HG02981 (cell line): ENCODE data around the gene TRIM8.

Experiments
- ATAC-seq: cut with Tn5 transposase; IDR thresholded peaks from one replicate; pipeline ENCODE4 v1.9.1; 2021; ENCODE audit warnings: mild to moderate bottlenecking, moderate library complexity; ENCODE audit not compliant: unreplicated experiment

Gene TRIM8

GRCh38 chr10:102644066-102644645 is at the start of gene TRIM8:
TSS of gene TRIM8 (plus strand) at chr10:102644479. CDS start at chr10:102644618, 139 bp downstream.
- no peak for ATAC-seq

- ATAC-seq, result no peak
Observed at GRCh38 chr10:102595293-102595692, 49.0 kb upstream of the TRIM8 start.

GRCh38 chr10:102595897-102596296 is 48.4 kb upstream of the TRIM8 start:
- ATAC-seq, result no peak

- ATAC-seq, result no peak
Observed at GRCh38 chr10:102596506-102596971, 47.7 kb upstream of the TRIM8 start.

- ATAC-seq, result no peak
Observed at GRCh38 chr10:102597131-102597991, 46.9 kb upstream of the TRIM8 start.

GRCh38 chr10:102598243-102598642 is 46.0 kb upstream of the TRIM8 start:
- no peak for ATAC-seq

GRCh38 chr10:102599565-102600327 is 44.5 kb upstream of the TRIM8 start:
- ATAC-seq, result no peak

GRCh38 chr10:102600816-102601215 is 43.5 kb upstream of the TRIM8 start:
- no peak for ATAC-seq

- no peak for ATAC-seq
Observed at GRCh38 chr10:102601639-102602038, 42.6 kb upstream of the TRIM8 start.

- no peak for ATAC-seq
Observed at GRCh38 chr10:102602272-102603045, 41.8 kb upstream of the TRIM8 start.

GRCh38 chr10:102603946-102604345 is 40.3 kb upstream of the TRIM8 start:
- ATAC-seq, result no peak

- ATAC-seq, result no peak
Observed at GRCh38 chr10:102604439-102604841, 39.8 kb upstream of the TRIM8 start.

GRCh38 chr10:102605712-102606111 is 38.6 kb upstream of the TRIM8 start:
- ATAC-seq, result no peak

GRCh38 chr10:102608487-102608886 is 35.8 kb upstream of the TRIM8 start:
- no peak for ATAC-seq

GRCh38 chr10:102610441-102610887 is 33.8 kb upstream of the TRIM8 start:
- ATAC-seq, result no peak

- no peak for ATAC-seq
Observed at GRCh38 chr10:102611514-102612087, 32.7 kb upstream of the TRIM8 start.

GRCh38 chr10:102612964-102613275 is 31.4 kb upstream of the TRIM8 start:
- no peak for ATAC-seq

- ATAC-seq, result no peak
Observed at GRCh38 chr10:102613286-102613685, 31.0 kb upstream of the TRIM8 start.

- ATAC-seq, result no peak
Observed at GRCh38 chr10:102613785-102614184, 30.5 kb upstream of the TRIM8 start.

- ATAC-seq, result no peak
Observed at GRCh38 chr10:102614888-102615287, 29.4 kb upstream of the TRIM8 start.
